Testis (tissue), 3 donors: ENCODE results near the gene LAG3. TPM values are rescaled to one million over a fixed set of nuclear protein-coding genes. Genes with fewer than 3 reads are reported as not detected.

Experiments
- DNase-seq: peaks from one replicate; pipeline ENCODE4 v3.0.0-alpha.2; 2019
- H3K27ac ChIP-seq, 2 donors: fragments of 200-600 bp; sonication (generic); one replicate each; pipeline ENCODE4 v1.5.1; 2019
- H3K27me3 ChIP-seq: fragments of 200-600 bp; sonication (generic); one replicate; pipeline ENCODE4 v1.5.1; 2019
- H3K36me3 ChIP-seq: fragments of 200-600 bp; sonication (generic); one replicate; pipeline ENCODE4 v1.5.1; 2017; ENCODE audit warnings: low read depth; ENCODE audit errors: missing control alignments
- H3K4me1 ChIP-seq: fragments of 200-600 bp; sonication (generic); one replicate; pipeline ENCODE4 v1.5.1; 2019
- H3K4me3 ChIP-seq, 2 donors: fragments of 200-600 bp; sonication (generic); one replicate each; pipeline ENCODE4 v1.5.1; 2017 to 2019
- H3K9me3 ChIP-seq: fragments of 200-600 bp; sonication (generic); one replicate; pipeline ENCODE4 v1.5.1; 2017
- CTCF ChIP-seq, 3 experiments: fragments of 450-650 bp in 2 of 3; fragments of 200-600 bp in 1 of 3; sonication (generic) in 1 of 3; IDR thresholded peaks; one replicate each; pipeline ENCODE4 v1.5.1; 2016 to 2019; ENCODE audit warnings: antibody characterized with exemption in 3 of 3, mild to moderate bottlenecking in 2 of 3, moderate library complexity in 1 of 3
- POLR2A ChIP-seq: fragments of 450-650 bp; IDR thresholded peaks from one replicate; pipeline ENCODE4 v1.6.1; 2017; ENCODE audit warnings: antibody characterized with exemption, mild to moderate bottlenecking, moderate library complexity
- WGBS, 2 donors: methylation state at CpG; one replicate each; pipeline ENCODE4 v1.1.5; 2018; 5-methylcytosine and 5-hydroxymethylcytosine counted together
- intact Hi-C: fragments of 100-400 bp; cut with DNase I; formaldehyde crosslinking; loops from one replicate; pipeline ENCODE4 v1.15.1; 2023; ENCODE audit warnings: low total_unique reads
- polyA plus RNA-seq: library from polyadenylated mRNA; stranded (reverse); fragments of 350-450 nt; fragmentation: Illumina TruSeq; extraction: RNeasy Lipid Tissue Mini Kit (QIAGEN cat#74804); gene quantifications from one replicate; pipeline ENCODE4 v1.2.3, GENCODE V29; 2014; ENCODE audit warnings: low read depth, low replicate concordance; ENCODE audit not compliant: insufficient read depth
- total RNA-seq, 2 donors: library from RNA; depleted of rRNA; stranded (reverse); fragments of >200 nt; gene quantifications; one replicate each; pipeline ENCODE4 v1.2.3, GENCODE V29; 2016

The LAG3 gene
- total and polyA plus RNA-seq, 3 donors from 2014 or later = 4.1 to 7.1 (median 6.3) TPM

- DNase-seq = no peak
- no peak overlapping the region for H3K27ac ChIP-seq
- 81 to 88% methylated on average over 9 of the region's 9 CpGs for WGBS, 2 donors
- intact Hi-C loops = no loop called here
- no peaks in the 10 kb centered on the region for H3K9me3 ChIP-seq
- no peaks in the 10 kb centered on the region for H3K27me3 ChIP-seq
- peaks cover 15% of the 10 kb centered on the region for H3K4me1 ChIP-seq
- no peak overlapping the region for H3K4me3 ChIP-seq
- H3K36me3 ChIP-seq = no peaks in the 10 kb centered on the region
- TF ChIP-seq POLR2A (no peak), CTCF (IDR thresholded peaks at IDR 0.05) (no peak)
These were observed 14.2 kb downstream of the LAG3 start for GRCh38 chr12:6786416-6787094.

- WGBS, 2 donors = 80 to 81% methylated on average over 5 of the region's 5 CpGs
- no peaks in the 10 kb centered on the region for H3K36me3 ChIP-seq
- no peak overlapping the region for H3K4me3 ChIP-seq
- DNase-seq = no peak
- H3K9me3 ChIP-seq = no peaks in the 10 kb centered on the region
- no peaks in the 10 kb centered on the region for H3K27me3 ChIP-seq
- intact Hi-C loops = no loop called here
- TF ChIP-seq POLR2A = no peak
- TF ChIP-seq CTCF (IDR thresholded peaks at IDR 0.05) = no peak
- peaks cover 17% of the 10 kb centered on the region for H3K4me1 ChIP-seq
- no peak overlapping the region for H3K27ac ChIP-seq
These were observed 15.0 kb downstream of the LAG3 start for GRCh38 chr12:6787309-6787708.

GRCh38 chr12:6788972-6789924, 16.9 kb downstream of the LAG3 start, which contains the start of gene CD4:
CD4 (plus strand) TSS chr12:6789528; CDS start chr12:6800139, 10,611 bp downstream.
- Histone ChIP-seq H3K4me1 (peaks cover 20% of the 10 kb centered on the region), H3K27me3 (no peaks in the 10 kb centered on the region), H3K36me3 (no peaks in the 10 kb centered on the region), H3K9me3 (no peaks in the 10 kb centered on the region), H3K4me3 (no peak within 1 kb of the TSS), H3K27ac (peak within 1 kb of the TSS; percentile 44 to 67)
- intact Hi-C loops = no loop called here
- TF ChIP-seq CTCF (IDR thresholded peaks at IDR 0.05) (no peak), POLR2A (no peak)
- 69 to 72% methylated on average over 13 to 18 of the region's 18 CpGs for WGBS, 2 donors
- DNase-seq = peak; percentile 61

GRCh38 chr12:6790496-6791150, 18.3 kb downstream of the LAG3 start:
- peak overlapping the region; percentile 44 to 67 for H3K27ac ChIP-seq
- TF ChIP-seq CTCF (IDR thresholded peaks at IDR 0.05) (no peak), POLR2A (no peak)
- intact Hi-C loops = no loop called here
- H3K4me3 ChIP-seq = no peak overlapping the region
- H3K4me1 ChIP-seq = peaks cover 20% of the 10 kb centered on the region
- H3K36me3 ChIP-seq = no peaks in the 10 kb centered on the region
- 60 to 69% methylated on average over 12 of the region's 12 CpGs for WGBS, 2 donors
- H3K27me3 ChIP-seq = no peaks in the 10 kb centered on the region
- H3K9me3 ChIP-seq = no peaks in the 10 kb centered on the region
- DNase-seq = no peak
